ENCODE results near the gene TMEM72.

DNA sequence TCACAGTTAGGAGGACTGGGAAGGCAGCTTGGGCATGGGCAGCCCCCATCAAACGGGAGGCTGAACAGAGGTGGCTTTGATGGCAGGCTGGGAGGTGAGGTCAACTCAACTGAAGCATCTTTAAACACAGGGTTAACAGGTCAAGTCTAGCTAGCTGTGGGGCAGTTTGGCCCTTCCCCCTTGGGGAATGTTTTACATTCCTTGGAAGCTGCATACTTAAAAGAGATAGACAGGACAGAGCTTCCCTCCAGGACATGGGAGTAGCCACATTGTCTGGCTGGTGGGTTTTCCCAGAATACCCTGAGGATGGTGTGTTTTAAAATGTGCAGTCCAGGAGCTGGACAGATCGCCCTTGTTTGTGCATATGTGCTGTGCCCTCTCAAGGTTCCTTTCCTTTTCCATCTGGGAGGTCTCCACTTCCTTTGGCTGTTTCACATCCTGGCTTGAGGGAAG lies 41.7 kb downstream of the TMEM72 start:
- TF ChIP-seq, protein P1, sequence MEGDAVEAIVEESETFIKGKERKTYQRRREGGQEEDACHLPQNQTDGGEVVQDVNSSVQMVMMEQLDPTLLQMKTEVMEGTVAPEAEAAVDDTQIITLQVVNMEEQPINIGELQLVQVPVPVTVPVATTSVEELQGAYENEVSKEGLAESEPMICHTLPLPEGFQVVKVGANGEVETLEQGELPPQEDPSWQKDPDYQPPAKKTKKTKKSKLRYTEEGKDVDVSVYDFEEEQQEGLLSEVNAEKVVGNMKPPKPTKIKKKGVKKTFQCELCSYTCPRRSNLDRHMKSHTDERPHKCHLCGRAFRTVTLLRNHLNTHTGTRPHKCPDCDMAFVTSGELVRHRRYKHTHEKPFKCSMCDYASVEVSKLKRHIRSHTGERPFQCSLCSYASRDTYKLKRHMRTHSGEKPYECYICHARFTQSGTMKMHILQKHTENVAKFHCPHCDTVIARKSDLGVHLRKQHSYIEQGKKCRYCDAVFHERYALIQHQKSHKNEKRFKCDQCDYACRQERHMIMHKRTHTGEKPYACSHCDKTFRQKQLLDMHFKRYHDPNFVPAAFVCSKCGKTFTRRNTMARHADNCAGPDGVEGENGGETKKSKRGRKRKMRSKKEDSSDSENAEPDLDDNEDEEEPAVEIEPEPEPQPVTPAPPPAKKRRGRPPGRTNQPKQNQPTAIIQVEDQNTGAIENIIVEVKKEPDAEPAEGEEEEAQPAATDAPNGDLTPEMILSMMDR (conservative IDR thresholded peaks at IDR 0.05; ENCODE audit: low read depth, low read length) = no peak
- TF ChIP-seq EZH2phosphoT487 (IDR thresholded peaks at IDR 0.05; ENCODE audit: borderline replicate concordance, low read length) = no peak
- no peak for TF ChIP-seq EZH2 (IDR thresholded peaks at IDR 0.05; ENCODE audit: low read length, unreplicated experiment)

All from PC-3 (cell line).